ENCODE results near the gene DNAJC12.
"Not testable (repeated sequence)": the region's sequence is repeated elsewhere in the genome, so short reads cannot be mapped to it uniquely, and the experiment has no call there.

Gene DNAJC12

DNA sequence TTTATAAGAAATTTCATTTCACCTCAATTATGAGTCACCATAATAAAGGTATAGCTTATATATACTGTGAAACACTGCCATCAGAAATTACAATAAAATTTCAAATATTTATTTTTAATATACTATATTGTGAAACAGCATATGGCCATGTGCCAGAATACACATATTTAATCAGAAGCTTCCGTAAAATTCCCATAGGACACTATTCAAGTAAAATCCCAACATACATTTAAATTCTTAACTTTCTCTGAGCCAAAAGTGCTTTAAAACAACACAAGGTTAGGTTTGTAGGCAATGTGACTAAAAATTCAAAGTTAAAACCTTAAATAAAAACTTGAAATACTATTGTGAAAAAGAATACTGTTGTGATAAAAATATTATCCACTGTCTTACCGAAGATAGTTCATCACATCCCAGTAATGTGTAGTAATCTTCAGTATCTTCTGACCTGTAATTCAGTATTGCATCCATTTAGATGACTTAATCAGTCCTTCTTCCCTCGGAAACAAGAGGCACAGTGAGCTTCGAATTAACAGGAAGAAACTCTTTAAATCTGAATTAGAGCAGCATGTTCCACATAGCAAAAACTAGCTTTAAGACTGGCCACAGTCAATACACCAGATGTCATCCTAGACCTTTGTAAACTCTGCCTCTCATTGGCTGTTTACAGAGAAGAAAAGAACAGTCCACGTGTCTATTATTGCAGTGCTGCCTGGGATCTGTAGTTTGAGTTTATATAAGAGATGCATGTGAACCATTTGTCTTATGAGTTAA lies at the start of gene DNAJC12:
Gene DNAJC12 (minus strand): TSS at position 648 of the 774 bp plus-strand sequence. CDS start 177 bp downstream, at position 471.
- peak; percentile 89 for FAIRE-seq

DNA sequence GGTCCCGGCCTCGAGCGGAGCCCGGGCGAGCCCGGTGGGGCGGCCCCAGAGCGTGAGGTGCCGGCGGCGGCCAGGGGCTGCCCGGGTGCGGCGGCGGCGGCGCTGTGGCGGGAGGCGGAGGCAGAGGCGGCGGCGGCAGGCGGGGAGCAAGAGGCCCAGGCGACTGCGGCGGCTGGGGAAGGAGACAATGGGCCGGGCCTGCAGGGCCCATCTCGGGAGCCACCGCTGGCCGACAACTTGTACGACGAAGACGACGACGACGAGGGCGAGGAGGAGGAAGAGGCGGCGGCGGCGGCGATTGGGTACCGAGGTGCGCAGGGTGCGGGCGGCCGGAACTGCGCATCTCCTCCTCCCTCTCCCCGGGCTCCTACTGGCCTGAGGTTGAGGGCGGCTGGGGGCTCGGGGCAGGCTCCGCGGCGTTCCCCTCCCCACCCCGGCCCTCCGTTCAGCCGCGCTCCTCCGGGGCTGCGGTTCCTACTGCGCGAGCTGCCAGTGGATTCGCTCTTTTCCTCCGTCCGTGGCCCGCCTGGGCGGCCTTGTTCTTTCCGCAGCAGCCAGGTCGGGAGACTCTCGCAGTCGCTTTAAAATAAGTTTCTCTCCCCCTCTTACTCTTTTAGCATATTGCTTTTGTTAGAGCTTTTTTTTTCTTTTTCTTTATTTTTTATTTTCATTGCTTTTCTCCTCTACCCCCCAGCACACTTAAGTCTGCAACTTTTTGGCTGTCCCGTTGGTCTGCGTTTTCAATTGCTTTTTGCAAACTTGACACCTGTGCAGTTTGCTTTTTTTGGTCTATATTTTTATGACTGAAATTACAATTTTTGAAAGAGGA lies 47.1 kb upstream of the DNAJC12 start:
- FAIRE-seq, result no peak

DNA sequence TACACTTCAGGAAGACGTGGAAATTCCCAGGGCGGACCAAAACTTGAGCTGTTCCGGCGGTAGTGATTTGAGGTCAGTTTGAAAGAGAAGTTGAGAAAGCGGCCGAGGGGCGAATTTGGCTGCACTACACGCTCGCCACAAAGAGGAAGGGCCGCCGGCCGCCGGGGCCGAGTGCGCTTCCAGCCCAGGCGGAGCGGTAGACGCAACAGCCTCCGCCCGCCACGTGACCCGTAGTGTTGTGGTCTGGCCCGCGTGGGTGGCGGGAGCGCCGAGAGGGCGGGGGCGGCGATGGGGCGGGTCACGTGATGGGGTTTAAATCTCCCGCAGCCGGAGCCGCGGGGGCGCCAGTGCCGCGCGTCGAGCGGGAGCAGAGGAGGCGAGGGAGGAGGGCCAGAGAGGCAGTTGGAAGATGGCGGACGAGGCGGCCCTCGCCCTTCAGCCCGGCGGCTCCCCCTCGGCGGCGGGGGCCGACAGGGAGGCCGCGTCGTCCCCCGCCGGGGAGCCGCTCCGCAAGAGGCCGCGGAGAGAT lies 46.4 kb upstream of the DNAJC12 start, which contains the start of gene SIRT1:
Gene SIRT1 (plus strand): TSS at position 344 of the 529 bp plus-strand sequence. CDS start 66 bp downstream, at position 410.
- FAIRE-seq, result no peak

DNA sequence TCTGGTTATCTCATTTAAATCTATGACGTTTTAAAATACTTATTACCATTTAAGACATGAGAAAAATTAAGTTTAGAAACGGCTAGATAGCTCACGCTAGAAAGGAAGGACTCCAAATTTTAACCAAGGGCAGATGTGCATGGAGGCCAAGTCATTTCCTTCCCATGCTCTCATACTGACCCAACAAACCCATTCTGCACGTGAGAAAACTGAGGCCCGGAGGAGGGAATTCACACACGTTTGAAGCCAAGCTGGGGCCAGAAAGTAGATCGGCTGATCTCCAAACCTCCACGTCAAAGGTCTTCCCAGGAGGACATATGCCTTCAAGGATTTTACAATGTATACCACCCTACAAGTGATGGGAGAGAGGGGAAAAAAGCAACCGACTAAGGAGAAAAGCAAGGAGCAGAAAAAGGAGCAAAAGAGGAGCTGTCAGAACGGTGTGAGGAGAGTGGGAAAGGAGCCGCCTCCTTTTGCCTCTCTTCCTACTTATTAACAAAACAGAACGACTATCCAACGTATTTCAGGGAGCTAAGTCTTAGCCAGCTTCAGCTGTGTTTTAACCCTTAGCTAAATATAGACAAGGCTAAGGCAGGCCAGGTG lies 45.8 kb upstream of the DNAJC12 start:
- no peak for FAIRE-seq

DNA sequence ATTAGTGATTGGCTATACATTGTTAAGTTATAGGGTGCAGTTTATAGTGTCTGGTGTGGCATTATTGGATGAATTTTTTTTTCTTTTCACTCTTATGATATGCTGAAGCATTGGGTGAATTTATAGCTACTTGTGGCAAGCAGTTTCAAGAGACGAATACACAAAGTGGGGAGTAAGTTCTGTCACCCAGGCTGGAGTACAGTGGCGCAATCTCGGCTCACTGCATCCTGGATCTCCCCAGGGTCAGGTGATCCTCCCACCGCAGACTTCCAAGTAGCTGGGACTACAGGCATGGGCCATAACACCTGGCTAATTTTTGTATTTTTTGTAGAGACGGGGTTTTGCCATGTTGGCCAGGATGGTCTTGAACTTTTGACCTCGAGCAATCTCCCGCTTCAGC lies 40.1 kb upstream of the DNAJC12 start:
- no peak for FAIRE-seq

DNA sequence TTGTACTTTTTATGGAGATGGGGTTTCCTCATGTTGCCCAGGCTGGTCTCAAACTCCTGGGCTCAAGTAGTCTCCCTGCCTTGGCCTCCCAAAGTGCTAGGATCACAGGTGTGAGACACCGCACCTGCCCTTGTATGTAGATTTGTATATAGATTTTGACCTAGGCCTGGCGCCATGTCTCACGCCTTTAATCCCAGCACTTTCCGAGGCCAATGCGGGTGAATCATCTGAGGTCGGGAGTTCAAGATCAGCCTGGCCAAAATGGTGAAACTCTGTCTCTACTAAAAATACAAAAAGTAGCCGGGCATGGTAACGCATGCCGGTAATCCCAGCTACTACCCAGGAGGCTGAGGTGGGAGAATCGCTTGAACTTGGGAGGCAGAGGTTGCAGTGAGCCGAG lies 39.4 kb upstream of the DNAJC12 start:
- FAIRE-seq, result not testable (repeated sequence)

DNA sequence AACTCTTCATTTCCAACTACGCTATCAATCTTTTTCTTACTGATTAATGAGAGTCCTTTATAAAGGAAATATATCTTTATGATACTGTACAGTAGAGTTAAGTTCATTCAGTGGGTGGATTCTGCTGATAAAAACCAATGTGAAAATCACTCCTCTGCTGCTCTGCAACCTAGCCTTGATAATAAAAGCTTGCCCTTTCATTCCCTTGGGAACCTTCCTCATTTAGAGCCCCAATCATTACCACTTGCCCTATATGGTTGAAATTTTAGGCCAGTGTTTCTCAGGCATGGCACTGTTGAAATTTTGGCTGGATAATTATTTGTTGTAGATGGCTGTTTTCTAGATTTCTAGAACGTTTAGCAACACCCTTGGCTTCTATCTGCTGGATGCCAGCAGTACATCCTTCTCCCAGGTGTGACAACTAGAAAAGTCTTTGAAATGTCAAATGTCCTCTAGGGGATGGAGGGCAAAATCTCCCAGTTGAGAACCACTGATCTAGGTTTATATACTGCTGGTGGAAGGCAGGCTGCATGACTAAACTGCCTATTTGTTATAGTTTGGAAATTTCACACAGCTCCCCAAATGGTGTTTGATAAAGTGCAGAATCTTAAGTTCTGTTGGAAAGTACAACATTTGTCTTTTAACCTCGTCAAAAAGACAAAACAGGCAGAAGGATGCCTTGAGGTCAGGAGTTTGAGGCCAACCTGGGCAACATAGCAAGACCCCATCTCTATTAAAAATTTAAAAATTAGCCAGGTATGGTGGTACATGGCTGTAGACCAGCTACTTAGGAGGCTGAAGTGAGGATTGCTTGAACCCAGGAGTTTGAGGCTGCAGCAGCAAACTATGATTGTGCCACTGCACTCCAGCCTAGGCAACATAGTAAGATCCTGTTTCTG lies 37.6 kb upstream of the DNAJC12 start:
- FAIRE-seq, result no peak

DNA sequence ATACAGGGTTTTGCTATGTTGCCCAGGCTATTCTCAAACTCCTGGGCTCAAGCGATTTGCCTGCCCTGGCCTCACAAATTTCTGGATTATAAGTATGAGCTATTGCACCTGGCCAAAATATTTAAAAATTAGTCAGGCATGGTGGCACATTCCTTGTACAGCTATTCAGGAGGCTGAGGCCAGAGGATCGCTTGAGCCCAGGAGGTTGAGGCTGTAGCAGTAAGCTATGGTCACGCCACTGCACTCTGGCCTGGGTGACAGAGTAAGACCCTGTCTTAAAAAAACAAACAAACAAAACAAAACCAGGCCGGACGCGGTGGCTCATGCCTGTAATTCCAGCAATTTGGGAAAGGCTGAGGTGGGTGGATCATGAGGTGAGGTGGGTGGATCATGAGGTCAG lies 32.0 kb upstream of the DNAJC12 start:
- no peak for FAIRE-seq

DNA sequence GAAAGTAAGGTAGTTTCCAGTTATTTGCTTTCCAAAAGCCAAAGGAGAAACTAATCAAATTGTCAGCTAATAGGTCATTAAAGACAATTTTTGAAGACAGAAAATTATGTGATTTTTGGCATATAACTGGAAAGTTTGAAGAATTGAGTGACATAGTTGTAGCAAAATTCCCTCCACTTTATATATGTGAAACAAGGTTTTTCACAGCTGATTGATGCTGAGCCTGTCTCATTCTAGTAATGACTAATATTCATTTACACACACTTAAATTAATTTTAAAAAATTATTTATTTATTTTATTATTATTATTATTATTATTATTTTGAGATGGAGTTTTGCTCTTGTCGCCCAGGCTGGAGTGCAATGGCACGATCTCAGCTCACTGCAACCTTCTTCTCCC lies 30.1 kb upstream of the DNAJC12 start:
- FAIRE-seq, result no peak

DNA sequence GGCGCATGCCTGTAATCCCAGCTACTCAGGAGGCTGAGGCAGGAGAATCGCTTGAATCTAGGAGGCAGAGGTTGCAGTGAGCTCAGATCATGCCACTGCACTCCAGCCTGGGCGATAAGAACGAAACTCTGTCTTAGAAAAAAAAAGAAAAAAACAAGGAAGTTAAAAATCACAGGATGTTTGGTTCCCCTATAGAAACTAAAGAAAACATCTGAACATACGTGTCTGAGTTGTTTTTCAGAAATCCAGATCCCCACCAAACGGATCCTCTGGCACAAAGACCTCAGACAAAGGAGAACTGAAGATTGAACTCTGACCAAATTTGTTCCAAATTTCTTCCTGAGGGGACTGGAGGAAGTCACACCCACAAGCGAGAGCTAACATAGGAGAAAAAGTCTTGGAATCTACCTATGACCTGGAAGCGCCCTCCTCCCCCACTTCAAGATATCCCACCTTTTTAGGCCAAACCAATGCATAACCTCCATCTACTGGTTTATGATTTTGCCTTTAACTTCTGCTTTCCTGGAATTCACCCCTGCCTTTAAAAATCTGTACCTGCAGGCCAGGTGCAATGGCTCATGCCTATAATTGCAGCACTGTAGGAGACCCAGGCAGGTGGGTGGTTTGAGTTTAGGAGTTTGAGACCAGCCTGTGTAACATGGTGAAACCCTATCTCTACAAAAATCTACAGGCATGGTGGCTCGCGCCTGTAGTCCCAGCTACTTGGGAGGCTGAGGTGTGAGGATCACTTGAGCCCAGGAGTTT lies 26.8 kb upstream of the DNAJC12 start:
- no peak for FAIRE-seq

DNA sequence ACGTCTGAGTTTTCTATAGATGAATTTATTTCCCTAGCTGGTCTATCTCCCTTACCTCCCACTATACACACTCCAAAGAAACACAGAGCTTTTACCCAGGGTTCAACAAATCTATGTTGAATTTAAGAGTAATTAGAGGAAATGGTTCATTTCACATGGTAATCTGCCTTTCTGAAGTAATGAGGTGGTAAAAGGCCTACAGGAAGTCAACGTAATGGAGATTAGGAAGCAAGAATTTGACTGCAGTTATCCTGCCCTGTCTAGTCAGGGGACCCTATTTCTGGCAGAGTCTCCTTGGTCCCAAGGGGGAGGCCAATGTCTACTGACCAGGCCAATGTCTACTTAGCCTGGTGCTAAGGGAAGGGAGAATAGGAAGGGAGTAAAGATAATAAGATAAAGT lies 25.1 kb upstream of the DNAJC12 start:
- FAIRE-seq, result no peak

DNA sequence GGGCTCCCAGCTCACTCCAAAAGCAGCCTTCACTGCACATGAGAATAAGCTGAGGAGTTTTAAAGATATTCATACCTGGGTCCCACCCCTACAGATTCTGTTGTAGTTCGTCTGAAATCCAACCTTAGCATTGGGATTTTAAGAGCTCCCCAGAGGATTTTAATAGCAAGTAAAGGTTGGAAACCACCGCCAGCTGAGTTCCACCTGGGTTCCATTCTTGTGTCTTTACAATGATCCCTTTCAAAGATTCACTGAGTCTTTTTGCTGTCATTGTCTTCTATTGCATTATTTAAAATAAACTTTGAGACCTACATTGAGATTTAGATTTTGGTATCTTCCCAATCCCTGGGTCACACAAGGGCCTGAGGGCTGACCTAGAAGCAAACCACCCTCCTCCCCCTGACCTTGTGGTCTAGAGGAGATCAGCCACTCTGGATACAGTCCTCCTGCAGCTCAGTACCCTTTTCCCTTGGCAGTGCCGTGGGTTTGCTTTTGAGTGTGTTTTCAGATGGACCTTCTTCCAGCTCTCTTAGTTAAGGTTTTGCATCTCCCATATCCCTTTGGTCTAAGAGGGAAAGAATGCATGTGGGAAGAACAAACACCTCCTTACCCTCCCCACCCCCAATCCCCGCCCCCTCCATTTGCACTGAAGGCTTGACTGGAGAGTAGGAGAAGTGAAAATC lies 23.9 kb upstream of the DNAJC12 start:
- FAIRE-seq, result no peak

DNA sequence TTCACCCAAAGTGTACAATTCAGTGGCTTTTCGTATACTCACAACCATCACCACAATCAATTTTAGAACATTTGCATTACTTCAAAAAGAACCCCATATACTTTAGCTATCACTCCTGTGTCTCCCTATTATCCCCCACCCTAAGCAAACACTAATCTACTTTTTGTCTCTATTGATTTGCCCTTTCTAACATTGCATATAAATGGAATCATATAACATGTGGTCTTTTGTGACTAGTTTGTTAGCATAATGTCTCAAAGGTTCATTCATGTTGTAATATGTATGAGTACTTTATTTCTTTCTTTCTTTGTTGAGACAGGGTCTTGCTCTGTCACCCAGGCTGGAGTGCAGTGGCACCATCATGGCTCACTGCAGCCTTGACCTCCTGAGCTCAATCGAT lies 21.0 kb upstream of the DNAJC12 start:
- no peak for FAIRE-seq

DNA sequence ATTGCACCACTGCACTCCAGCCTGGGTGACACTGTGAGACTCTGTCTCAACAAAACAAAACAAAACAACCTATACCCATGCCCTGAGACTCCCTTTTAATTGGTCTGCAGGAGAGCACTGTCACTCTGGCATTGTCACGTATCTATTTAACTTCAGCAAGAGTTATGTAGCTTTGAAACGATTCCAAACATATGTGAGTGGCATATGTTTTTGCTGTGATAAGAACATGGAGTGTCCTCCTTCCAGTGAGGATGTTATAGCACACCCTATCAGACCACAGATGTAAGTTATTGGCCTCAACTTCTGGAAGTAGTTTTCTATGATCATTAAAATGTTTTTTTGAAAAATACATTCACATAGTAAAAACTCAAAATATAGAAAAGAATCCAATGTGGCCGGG lies 15.5 kb upstream of the DNAJC12 start:
- no peak for FAIRE-seq

DNA sequence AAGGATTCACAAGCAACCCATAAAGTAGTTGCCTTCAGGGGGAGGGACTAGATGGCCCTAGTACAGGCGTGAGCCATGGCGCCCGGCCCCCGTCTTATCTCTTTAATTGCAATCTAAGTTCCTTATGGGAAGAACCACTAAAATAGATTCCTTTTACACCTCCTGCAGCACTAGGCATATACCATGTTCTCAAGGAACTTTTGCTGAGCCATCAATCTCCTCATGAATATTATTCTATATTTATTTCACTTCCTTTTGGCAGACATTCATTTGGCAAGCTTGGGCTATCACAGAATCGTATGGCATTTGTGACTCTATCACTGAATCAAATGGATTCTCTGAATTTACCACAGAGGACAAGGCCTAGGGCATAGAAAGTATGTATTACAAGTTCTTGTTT lies 14.8 kb upstream of the DNAJC12 start:
- FAIRE-seq, result no peak

DNA sequence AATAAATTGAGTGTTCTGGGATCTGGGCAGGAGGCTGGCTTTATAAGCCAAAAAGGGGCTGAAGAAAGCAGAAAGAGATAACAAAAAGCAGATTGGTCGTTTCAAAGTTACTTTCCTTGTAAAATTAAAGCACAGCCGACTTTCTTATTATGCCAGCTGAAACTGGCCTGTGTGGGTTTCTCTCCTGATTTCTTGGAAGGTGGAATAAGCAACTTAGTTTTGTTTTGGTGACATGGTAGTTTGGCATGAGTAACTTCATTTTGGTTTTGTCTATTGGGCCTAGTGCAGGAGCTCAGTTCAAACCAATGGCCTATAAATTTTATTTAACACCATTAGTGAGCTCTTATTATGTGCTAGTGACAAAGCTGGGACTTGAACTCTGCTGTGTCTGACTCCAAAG lies 13.2 kb upstream of the DNAJC12 start:
- FAIRE-seq, result no peak

DNA sequence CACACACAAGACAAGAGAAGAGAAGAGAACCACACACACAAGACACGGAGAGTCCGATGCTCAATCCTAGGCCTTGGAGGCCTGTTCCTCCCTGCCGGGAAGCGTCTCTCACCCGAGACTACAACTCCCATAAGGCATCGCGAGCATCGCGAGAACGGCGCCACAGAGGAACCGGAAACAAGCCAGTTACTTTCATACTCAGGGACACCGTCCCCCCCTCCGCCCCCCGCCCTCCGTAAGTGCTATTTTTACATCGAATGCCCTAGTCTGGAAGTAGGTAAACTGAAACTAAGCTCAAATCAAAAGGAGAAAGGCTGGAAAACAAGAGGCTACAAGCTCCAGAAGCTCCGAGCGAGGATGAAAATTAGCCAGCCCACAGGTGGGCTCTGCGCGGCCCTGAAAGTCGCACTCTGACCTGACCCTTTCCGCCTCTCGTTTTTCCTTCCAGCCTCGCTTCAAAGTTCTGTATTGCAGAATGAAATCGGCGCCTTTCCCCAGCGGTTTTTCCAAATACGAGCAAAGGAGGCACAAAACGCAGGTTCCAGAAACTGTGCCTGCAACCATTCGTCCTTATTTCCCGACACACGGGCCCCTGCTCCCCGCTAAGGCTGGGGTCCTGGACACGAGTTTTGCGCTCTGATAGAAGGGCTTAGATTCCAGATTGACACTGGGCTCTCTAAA lies 11.5 kb upstream of the DNAJC12 start:
- FAIRE-seq, result no peak

DNA sequence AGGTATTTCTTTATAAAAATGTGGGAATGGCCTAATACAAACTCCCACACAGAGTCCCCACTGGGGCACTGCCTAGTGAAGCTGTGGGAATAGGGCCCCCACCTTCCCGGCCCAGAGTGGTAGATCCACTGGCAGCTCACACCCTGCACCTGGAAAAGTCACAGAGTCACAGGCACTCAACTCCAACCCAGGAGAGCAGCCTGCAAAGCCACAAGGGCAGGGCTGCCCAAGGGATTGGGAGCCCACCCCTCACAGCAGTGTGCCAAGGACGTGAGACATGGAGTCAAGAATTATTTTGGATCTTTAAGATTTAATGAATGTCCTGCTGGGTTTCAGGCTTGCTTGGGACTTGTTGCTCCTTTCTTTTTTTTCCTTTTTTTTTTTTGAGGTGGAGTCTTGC lies 5.3 kb upstream of the DNAJC12 start:
- no peak for FAIRE-seq

DNA sequence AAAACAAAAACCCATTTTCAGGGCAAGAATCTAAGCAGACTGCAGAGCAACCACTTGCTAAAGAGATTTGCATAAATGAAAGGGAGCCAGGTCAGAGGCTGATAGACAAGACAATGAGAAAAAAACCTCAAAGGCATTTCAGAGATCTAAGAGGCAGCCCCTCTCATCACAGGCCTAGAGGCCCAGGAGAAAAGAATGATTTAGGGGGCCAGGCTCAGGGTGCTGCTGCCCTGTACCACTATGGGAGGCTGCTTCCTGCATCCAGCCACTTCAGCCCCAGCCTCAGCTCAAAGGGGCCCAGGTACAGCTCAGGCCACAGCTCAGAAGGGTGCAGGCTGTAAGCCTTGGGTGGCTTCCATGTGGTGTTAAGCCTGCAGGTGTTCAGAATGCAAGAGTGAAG lies 3.7 kb upstream of the DNAJC12 start:
- FAIRE-seq, result no peak

DNA sequence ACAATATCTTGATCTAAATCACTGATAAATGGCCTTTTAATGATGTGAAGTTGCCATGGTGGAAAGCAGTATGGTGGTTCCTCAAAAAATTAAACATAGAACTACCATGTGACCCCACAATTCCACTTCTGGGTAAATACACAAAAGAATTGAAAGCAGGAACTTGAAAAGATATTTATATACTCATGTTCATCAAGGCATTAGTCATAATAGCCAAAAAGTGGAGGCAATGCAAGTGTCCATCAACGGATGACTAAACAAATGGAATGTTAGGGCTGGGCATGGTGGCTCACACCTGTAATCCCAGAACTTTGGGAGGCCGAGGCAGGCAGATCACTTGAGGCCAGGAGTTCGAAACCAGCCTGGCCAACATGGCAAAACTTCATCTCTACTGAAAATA lies 2.0 kb upstream of the DNAJC12 start:
- FAIRE-seq, result no peak

Data from TTC549 (cell line).